SK-N-SH treated with all-trans-retinoic acid at 6 μM for 48 hours (cell line): ENCODE measurements around the gene FHOD3.

Source experiments
- ATAC-seq: fragments of 200-7000 bp; cut with Tn5 transposase; 3 replicates; pipeline ENCODE4 v1.9.1; 2020; ENCODE audit warnings: mild to moderate bottlenecking, moderate library complexity
- ARNTL ChIP-seq: fragments of 450-650 bp; formaldehyde crosslinking; IDR thresholded peaks from 2 replicates; pipeline ENCODE4 v1.5.0; 2020; ENCODE audit warnings: low read depth, mild to moderate bottlenecking, moderate library complexity, borderline replicate concordance
- BACH2 ChIP-seq: fragments of 250-450 bp; sonication (Bioruptor Pico); IDR thresholded peaks from 2 replicates; pipeline ENCODE4 v1.9.0; 2021; ENCODE audit warnings: mild to moderate bottlenecking, borderline replicate concordance
- CSDC2 ChIP-seq: fragments of 250-450 bp; sonication (Bioruptor Pico); IDR thresholded peaks from 2 replicates; pipeline ENCODE4 v1.5.0; 2020; ENCODE audit warnings: mild to moderate bottlenecking, moderate library complexity
- ESRRG ChIP-seq: fragments of 250-450 bp; sonication (Bioruptor Pico); IDR thresholded peaks from 2 replicates; pipeline ENCODE4 v1.6.1; 2021; ENCODE audit warnings: mild to moderate bottlenecking
- GLIS3 ChIP-seq: fragments of 250-450 bp; sonication (Bioruptor Pico); IDR thresholded peaks from 2 replicates; pipeline ENCODE4 v1.5.0; 2020; ENCODE audit warnings: mild to moderate bottlenecking, moderate library complexity
- ISL1 ChIP-seq: fragments of 250-450 bp; sonication (Bioruptor Pico); IDR thresholded peaks from 2 replicates; pipeline ENCODE4 v2.1.2; 2022; ENCODE audit warnings: mild to moderate bottlenecking, moderate library complexity
- OSR1 ChIP-seq: fragments of 250-450 bp; sonication (Bioruptor Pico); IDR thresholded peaks from 2 replicates; pipeline ENCODE4 v1.8.0; 2022; ENCODE audit warnings: moderate library complexity, mild to moderate bottlenecking, inconsistent platforms
- PPARA ChIP-seq: fragments of 250-450 bp; sonication (Bioruptor Pico); IDR thresholded peaks from 2 replicates; pipeline ENCODE4 v1.5.0; 2020; ENCODE audit warnings: mild to moderate bottlenecking, borderline replicate concordance
- RARB ChIP-seq: fragments of 250-450 bp; sonication (Bioruptor Pico); IDR thresholded peaks from 2 replicates; pipeline ENCODE4 v1.8.0; 2021; ENCODE audit warnings: mild to moderate bottlenecking, moderate library complexity
- SNAI2 ChIP-seq: fragments of 250-450 bp; sonication (Bioruptor Pico); IDR thresholded peaks from 2 replicates; pipeline ENCODE4 v1.5.0; 2020; ENCODE audit warnings: mild to moderate bottlenecking, moderate library complexity
- TCF4 ChIP-seq: fragments of 250-450 bp; sonication (Bioruptor Pico); IDR thresholded peaks from 2 replicates; pipeline ENCODE4 v1.8.0; 2021; ENCODE audit warnings: mild to moderate bottlenecking, moderate library complexity, borderline replicate concordance
- TOX ChIP-seq: fragments of 250-450 bp; sonication (Bioruptor Pico); IDR thresholded peaks from 2 replicates; pipeline ENCODE4 v1.8.0; 2021; ENCODE audit warnings: mild to moderate bottlenecking, moderate library complexity, borderline replicate concordance
- ZC3H10 ChIP-seq: fragments of 250-450 bp; sonication (Bioruptor Pico); IDR thresholded peaks from 2 replicates; pipeline ENCODE4 v1.5.1; 2021; ENCODE audit warnings: mild to moderate bottlenecking, moderate library complexity
- ZFP30 ChIP-seq: fragments of 450-650 bp; formaldehyde crosslinking; IDR thresholded peaks from 2 replicates; pipeline ENCODE4 v1.5.0; 2022; ENCODE audit warnings: mild to moderate bottlenecking, moderate library complexity
- ZNF565 ChIP-seq: fragments of 450-650 bp; formaldehyde crosslinking; conservative IDR thresholded peaks from 2 replicates; pipeline ENCODE4 v1.5.0; 2020; ENCODE audit warnings: low read depth, mild to moderate bottlenecking, moderate library complexity
- ZNF70 ChIP-seq: fragments of 450-650 bp; formaldehyde crosslinking; IDR thresholded peaks from 2 replicates; pipeline ENCODE4 v1.5.0; 2020; ENCODE audit warnings: mild to moderate bottlenecking, moderate library complexity
- ZNF8 ChIP-seq: fragments of 450-650 bp; formaldehyde crosslinking; IDR thresholded peaks from 2 replicates; pipeline ENCODE4 v1.5.0; 2020; ENCODE audit warnings: mild to moderate bottlenecking, moderate library complexity
- TF ChIP-seq, protein P1 (sequence below): fragments of 250-450 bp; sonication (Bioruptor Pico); IDR thresholded peaks from 2 replicates; pipeline ENCODE4 v1.8.0; 2021; ENCODE audit warnings: low read depth, mild to moderate bottlenecking, moderate library complexity, borderline replicate concordance
- TF ChIP-seq, protein P2 (sequence below): fragments of 250-450 bp; sonication (Bioruptor Pico); IDR thresholded peaks from 2 replicates; pipeline ENCODE4 v1.5.1; 2020; ENCODE audit warnings: low read depth, mild to moderate bottlenecking, moderate library complexity
- TF ChIP-seq, protein P3 (sequence below): fragments of 250-450 bp; sonication (Bioruptor Pico); IDR thresholded peaks from 2 replicates; pipeline ENCODE4 v1.8.0; 2020; ENCODE audit warnings: mild to moderate bottlenecking, moderate library complexity, borderline replicate concordance
- TF ChIP-seq, protein P4 (sequence below): fragments of 250-450 bp; sonication (Bioruptor Pico); IDR thresholded peaks from 2 replicates; pipeline ENCODE4 v1.5.0; 2020; ENCODE audit warnings: mild to moderate bottlenecking, moderate library complexity

The FHOD3 gene

DNA sequence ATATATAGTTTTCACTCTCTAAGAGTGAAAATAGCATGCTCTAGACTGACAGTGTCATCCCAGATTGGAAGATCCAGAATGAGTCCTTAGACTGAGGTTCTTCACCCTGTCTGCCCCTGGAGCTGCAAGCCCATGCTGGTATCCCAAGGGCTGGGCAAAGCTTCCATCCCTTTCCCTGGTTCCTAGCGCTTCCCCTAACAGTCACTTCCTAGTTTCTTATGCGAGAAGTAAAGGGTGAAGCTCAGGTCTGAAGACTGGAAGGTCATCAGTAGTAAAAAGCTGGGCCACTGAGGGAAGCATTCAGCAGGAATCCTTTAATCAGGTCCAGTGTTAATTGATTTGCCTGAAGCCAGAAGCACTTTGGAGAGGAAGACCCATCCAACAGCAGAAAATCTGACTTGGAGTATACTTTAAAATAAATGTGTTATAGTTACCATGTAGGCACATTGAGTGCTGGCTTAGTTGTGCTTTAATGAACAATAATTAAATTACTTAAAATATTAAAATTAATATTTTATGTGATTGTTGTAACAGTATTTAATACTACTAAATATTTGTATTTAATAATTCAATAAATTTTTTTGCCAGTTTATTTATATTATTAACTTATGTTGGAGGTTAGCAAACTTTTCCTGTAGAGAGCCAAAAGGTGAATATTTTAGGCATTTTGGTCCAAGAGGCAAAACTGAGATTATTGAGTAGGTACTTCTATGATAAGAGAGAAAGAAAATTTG lies 237.9 kb downstream of the FHOD3 start:
- no peak for ATAC-seq

DNA sequence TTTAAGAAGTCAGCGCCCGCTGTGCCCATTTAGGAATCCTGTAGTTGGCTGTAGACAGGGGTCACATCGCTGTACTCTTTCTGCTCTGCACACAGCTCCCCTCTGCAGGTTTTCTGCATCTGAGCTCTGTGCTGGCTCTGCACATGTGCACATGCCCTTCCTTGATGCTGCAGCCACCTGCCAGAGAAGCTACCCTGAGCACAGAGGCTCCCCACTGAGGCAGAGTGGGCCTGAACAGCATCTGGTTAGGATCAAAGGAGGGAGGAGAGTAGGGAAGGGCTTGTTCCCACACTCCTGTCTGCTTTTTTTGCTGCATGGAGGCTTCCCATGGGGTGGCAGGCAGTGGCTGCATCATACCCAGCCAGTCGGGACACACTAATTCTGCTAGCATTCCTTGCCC lies 238.9 kb downstream of the FHOD3 start:
- TF ChIP-seq TOX (CRISPR knock-in tag): no peak
- TF ChIP-seq RARB (CRISPR knock-in tag): no peak
- TF ChIP-seq, protein P1, sequence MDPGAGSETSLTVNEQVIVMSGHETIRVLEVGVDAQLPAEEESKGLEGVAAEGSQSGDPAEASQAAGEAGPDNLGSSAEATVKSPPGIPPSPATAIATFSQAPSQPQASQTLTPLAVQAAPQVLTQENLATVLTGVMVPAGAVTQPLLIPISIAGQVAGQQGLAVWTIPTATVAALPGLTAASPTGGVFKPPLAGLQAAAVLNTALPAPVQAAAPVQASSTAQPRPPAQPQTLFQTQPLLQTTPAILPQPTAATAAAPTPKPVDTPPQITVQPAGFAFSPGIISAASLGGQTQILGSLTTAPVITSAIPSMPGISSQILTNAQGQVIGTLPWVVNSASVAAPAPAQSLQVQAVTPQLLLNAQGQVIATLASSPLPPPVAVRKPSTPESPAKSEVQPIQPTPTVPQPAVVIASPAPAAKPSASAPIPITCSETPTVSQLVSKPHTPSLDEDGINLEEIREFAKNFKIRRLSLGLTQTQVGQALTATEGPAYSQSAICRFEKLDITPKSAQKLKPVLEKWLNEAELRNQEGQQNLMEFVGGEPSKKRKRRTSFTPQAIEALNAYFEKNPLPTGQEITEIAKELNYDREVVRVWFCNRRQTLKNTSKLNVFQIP (CRISPR knock-in tag): no peak
- TF ChIP-seq, protein P2, sequence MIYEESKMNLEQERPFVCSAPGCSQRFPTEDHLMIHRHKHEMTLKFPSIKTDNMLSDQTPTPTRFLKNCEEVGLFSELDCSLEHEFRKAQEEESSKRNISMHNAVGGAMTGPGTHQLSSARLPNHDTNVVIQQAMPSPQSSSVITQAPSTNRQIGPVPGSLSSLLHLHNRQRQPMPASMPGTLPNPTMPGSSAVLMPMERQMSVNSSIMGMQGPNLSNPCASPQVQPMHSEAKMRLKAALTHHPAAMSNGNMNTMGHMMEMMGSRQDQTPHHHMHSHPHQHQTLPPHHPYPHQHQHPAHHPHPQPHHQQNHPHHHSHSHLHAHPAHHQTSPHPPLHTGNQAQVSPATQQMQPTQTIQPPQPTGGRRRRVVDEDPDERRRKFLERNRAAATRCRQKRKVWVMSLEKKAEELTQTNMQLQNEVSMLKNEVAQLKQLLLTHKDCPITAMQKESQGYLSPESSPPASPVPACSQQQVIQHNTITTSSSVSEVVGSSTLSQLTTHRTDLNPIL (CRISPR knock-in tag): no peak
- no peak for TF ChIP-seq ISL1 (CRISPR knock-in tag)
- TF ChIP-seq ZNF8 (CRISPR knock-in tag): no peak
- no peak for TF ChIP-seq CSDC2
- TF ChIP-seq OSR1 (CRISPR knock-in tag): no peak
- no peak for TF ChIP-seq ZFP30 (CRISPR knock-in tag)
- no peak for TF ChIP-seq ESRRG (CRISPR knock-in tag)
- no peak for TF ChIP-seq BACH2 (CRISPR knock-in tag)
- TF ChIP-seq SNAI2: no peak
- TF ChIP-seq ZC3H10: no peak
- no peak for TF ChIP-seq TCF4 (CRISPR knock-in tag)
- no peak for TF ChIP-seq ARNTL (CRISPR knock-in tag)
- TF ChIP-seq GLIS3: no peak
- TF ChIP-seq, protein P3, sequence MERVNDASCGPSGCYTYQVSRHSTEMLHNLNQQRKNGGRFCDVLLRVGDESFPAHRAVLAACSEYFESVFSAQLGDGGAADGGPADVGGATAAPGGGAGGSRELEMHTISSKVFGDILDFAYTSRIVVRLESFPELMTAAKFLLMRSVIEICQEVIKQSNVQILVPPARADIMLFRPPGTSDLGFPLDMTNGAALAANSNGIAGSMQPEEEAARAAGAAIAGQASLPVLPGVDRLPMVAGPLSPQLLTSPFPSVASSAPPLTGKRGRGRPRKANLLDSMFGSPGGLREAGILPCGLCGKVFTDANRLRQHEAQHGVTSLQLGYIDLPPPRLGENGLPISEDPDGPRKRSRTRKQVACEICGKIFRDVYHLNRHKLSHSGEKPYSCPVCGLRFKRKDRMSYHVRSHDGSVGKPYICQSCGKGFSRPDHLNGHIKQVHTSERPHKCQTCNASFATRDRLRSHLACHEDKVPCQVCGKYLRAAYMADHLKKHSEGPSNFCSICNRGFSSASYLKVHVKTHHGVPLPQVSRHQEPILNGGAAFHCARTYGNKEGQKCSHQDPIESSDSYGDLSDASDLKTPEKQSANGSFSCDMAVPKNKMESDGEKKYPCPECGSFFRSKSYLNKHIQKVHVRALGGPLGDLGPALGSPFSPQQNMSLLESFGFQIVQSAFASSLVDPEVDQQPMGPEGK: no peak
- no peak for TF ChIP-seq ZNF70 (CRISPR knock-in tag)
- TF ChIP-seq PPARA (CRISPR knock-in tag): no peak
- TF ChIP-seq, protein P4, sequence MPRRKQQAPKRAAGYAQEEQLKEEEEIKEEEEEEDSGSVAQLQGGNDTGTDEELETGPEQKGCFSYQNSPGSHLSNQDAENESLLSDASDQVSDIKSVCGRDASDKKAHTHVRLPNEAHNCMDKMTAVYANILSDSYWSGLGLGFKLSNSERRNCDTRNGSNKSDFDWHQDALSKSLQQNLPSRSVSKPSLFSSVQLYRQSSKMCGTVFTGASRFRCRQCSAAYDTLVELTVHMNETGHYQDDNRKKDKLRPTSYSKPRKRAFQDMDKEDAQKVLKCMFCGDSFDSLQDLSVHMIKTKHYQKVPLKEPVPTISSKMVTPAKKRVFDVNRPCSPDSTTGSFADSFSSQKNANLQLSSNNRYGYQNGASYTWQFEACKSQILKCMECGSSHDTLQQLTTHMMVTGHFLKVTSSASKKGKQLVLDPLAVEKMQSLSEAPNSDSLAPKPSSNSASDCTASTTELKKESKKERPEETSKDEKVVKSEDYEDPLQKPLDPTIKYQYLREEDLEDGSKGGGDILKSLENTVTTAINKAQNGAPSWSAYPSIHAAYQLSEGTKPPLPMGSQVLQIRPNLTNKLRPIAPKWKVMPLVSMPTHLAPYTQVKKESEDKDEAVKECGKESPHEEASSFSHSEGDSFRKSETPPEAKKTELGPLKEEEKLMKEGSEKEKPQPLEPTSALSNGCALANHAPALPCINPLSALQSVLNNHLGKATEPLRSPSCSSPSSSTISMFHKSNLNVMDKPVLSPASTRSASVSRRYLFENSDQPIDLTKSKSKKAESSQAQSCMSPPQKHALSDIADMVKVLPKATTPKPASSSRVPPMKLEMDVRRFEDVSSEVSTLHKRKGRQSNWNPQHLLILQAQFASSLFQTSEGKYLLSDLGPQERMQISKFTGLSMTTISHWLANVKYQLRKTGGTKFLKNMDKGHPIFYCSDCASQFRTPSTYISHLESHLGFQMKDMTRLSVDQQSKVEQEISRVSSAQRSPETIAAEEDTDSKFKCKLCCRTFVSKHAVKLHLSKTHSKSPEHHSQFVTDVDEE (CRISPR knock-in tag): no peak
- ATAC-seq: no peak

More for the DNA sequence above, 237.9 kb downstream of the FHOD3 start:
- TF ChIP-seq ESRRG (CRISPR knock-in tag): no peak
- TF ChIP-seq, protein P2 (CRISPR knock-in tag): no peak
- no peak for TF ChIP-seq PPARA (CRISPR knock-in tag)
- no peak for TF ChIP-seq ZFP30 (CRISPR knock-in tag)

DNA sequence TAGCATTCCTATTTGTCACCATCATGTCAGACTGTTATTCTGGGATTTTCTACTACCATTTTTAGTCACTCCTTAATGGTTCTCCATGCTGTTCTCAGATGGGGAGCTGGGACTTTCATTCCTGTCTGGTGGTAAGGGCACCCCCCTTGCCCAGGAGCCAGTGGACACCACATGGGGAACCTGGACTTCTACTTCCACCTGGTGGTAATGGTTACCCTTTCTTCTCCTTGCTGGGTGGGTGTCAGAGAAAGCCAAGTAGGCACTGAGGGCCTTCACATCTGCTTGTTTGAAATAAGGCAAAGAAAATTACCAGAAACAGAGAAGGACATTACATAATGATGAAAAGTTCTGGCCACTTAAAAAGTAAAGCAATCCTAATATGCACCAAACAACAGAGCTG lies 239.8 kb downstream of the FHOD3 start:
- TF ChIP-seq RARB (CRISPR knock-in tag) (no peak), ARNTL (CRISPR knock-in tag) (no peak), ISL1 (CRISPR knock-in tag) (no peak), CSDC2 (no peak), ZNF565 (CRISPR knock-in tag) (no peak), PPARA (CRISPR knock-in tag) (no peak)

More for the DNA sequence above, 239.8 kb downstream of the FHOD3 start:
- ATAC-seq: no peak
